ENCODE measurements around the gene OBI1.

OBI1 gene

DNA sequence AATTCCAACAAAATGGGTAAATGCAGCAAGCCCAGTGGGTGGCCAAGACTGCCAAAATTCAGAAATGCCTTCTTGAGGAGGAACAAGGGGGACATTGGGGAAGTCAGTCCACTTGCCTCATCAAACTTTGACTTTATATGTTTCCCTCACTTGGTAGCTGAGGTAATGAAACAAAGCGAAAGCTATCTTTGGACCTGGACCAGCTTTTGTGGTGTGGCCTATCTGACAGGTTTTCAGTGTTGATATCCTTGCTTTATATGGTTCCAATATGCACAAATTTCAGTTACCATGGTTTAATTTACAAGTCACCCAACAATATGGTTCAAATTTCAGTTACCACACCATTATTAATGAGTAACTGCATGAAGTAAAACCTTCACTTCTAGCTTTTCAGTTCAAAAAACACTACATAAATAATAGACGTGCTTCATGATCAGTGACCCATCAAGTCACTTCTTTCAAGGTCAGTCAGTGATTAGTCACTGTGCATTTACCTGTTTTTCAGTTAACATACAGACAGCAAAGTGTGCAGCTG, 38.0 kb downstream of the OBI1 start:
- Mint-ChIP-seq H3K4me3 (no peak overlapping the region), H3K9me3 (no peaks in the 10 kb centered on the region), H3K27ac (no peak overlapping the region), H3K27me3 (ENCODE audit: low read depth) (no peaks in the 10 kb centered on the region), H3K4me1 (ENCODE audit: low read depth) (peaks cover 1% of the 10 kb centered on the region), H3K36me3 (ENCODE audit: low read depth) (peaks cover 24% of the 10 kb centered on the region)

DNA sequence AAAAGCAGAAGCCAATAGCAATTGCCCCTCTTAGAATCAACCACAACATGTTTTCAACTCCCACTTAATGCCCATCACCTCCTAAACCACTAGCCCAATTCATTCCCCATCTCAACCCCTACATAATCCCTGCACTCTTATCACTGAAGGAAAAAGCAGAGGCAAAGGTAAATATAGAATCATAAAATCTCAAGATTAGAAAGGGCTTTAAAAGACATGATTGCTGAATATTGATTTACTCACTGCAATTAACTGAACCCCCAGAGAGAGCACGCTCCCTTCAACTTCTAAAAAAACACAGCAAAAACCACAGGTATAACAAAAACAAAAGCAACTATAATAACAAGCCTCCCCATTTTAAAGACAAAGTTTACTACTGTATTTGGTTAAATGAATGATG, 40.5 kb downstream of the OBI1 start:
- no peaks in the 10 kb centered on the region for H3K27me3 Mint-ChIP-seq (ENCODE audit: low read depth)
- H3K9me3 Mint-ChIP-seq, result no peaks in the 10 kb centered on the region
- peaks cover 36% of the 10 kb centered on the region for H3K36me3 Mint-ChIP-seq (ENCODE audit: low read depth)
- peak overlapping the region; percentile 2 for H3K27ac Mint-ChIP-seq
- H3K4me3 Mint-ChIP-seq, result no peak overlapping the region
- H3K4me1 Mint-ChIP-seq (ENCODE audit: low read depth), result no peaks in the 10 kb centered on the region

DNA sequence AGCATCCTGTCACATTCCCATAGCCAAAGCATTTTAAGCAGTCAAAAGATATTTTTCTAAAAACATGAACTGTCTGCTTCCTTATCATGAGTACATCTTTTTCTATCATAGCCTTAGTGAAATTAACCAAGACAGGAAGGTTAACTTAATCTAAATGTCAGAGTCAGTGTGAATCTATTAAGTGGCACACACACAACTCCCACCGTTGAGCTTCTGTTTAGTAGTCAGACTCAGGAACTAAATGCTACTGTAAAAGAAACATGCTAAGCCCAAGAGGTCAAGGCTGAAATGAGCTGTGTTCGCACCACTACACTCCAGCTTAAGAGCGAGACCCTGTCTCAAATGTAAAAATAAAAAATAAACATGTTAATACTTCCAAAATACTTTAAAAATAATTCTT, 47.9 kb downstream of the OBI1 start:
- Mint-ChIP-seq H3K4me1 (ENCODE audit: low read depth) (peaks cover 11% of the 10 kb centered on the region), H3K27me3 (ENCODE audit: low read depth) (peaks cover 57% of the 10 kb centered on the region)

DNA sequence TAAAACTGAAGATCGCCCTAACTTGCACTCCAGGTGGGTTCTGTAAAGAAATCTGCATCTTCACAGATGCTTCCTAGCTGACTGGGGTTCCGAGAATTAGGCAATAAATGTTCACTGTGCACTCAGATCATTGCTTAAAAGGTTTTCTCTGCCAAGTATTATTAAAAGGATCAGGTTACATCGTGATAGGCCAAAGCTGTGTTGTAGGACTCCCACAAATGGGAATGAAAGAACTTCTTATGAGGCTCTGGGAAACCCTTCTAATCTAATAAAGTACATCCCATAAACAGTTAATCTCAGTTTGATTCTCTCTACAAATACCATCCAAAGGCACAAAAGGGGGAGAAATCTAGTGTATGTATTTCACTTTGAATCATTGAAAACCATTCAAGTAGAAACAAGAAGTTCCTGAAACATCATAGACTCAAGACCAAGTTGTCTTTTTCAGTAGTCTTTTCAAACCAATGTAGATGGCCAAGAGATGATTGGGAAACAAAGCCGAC, 48.5 kb downstream of the OBI1 start:
- H3K27me3 Mint-ChIP-seq (ENCODE audit: low read depth), result peaks cover 63% of the 10 kb centered on the region
- H3K4me1 Mint-ChIP-seq (ENCODE audit: low read depth), result peaks cover 11% of the 10 kb centered on the region
- peaks cover 13% of the 10 kb centered on the region for H3K36me3 Mint-ChIP-seq (ENCODE audit: low read depth)
- H3K4me3 Mint-ChIP-seq, result no peak overlapping the region
- no peaks in the 10 kb centered on the region for H3K9me3 Mint-ChIP-seq
- H3K27ac Mint-ChIP-seq, result peak overlapping the region; percentile 2

More for the DNA sequence above, 47.9 kb downstream of the OBI1 start:
- Mint-ChIP-seq H3K36me3 (ENCODE audit: low read depth) (peaks cover 19% of the 10 kb centered on the region), H3K27ac (no peak overlapping the region), H3K9me3 (no peaks in the 10 kb centered on the region), H3K4me3 (no peak overlapping the region)

DNA sequence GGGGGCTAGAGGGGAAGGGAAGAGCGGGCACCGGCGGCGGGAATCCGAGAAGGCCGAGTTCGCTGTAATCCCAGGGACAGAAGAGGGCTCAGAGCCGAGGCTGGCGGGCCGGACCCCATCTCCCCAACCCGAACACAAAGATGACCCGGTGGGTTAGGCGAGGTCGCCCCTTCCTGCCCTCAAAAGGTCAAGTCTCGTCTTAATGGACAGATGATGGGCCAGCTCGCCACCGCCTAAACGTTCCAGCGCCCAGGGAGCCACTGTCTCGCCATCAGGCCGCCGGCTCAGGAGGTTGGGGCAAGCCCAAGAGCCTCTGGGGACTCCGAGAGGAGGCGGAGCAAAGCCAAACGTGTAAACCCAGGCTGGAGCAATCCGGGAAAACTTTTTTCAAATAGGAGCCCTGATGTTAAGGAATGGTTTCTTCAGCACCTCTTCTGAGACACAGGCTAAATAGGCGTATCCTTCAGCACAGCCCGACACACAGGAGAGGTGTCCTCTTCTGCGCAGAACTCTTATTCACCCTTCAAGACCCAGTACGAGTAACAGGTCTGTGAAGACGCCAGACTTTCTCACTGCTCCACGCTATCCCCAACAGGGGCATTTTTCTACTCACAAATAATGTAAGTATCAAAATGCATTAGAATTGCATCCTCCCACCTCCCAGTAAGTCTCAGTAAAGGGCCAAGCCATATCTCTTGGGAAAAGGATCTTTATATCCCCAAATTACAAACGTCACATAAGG, 49.3 kb downstream of the OBI1 start:
- peaks cover 11% of the 10 kb centered on the region for H3K4me1 Mint-ChIP-seq (ENCODE audit: low read depth)
- peak overlapping the region; percentile 71 for H3K4me3 Mint-ChIP-seq
- peaks cover 71% of the 10 kb centered on the region for H3K27me3 Mint-ChIP-seq (ENCODE audit: low read depth)
- H3K27ac Mint-ChIP-seq, result peak overlapping the region; percentile 2
- H3K9me3 Mint-ChIP-seq, result no peaks in the 10 kb centered on the region
- peaks cover 7% of the 10 kb centered on the region for H3K36me3 Mint-ChIP-seq (ENCODE audit: low read depth)

DNA sequence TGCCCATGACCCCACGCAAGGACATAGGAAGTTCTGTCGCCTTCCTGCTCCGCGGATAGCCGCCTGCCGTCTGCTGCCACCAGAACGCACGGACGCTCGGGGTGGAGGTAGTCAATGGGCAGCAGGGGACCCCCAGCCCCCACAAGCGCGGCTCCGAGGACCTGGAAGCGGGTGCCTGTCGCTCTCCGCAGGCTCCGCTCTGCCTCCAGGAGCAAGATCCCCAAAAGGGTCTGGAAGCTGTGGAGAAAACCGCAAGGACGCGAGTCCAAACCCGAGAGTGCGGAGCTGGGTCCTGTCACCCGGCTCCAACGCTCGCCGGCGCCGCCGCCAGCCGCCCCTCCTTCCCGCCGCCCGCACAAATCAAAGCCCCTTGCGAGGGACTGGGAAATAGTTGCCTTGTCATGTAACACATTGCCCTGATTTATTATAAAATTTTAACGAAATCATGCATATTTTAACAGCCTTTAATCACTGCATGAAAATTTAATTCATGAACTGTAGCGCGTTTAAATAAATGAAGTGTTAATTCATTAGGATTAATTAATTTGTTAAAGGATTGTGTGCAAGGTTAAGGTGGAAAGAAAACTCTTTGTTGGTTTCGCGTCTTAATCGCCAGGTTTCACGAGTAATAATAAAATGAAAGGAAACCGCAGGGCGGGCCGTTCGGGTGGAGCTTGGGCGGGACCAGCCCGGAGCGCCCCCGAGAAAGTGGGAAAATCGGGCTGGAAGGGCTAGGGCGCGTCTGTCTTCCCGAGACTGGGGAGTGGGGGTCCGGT, 50.1 kb downstream of the OBI1 start:
- H3K27ac Mint-ChIP-seq, result no peak overlapping the region
- peaks cover 79% of the 10 kb centered on the region for H3K27me3 Mint-ChIP-seq (ENCODE audit: low read depth)
- peaks cover 16% of the 10 kb centered on the region for H3K4me1 Mint-ChIP-seq (ENCODE audit: low read depth)
- peak overlapping the region; percentile 71 for H3K4me3 Mint-ChIP-seq
- no peaks in the 10 kb centered on the region for H3K9me3 Mint-ChIP-seq
- H3K36me3 Mint-ChIP-seq (ENCODE audit: low read depth), result peaks cover 4% of the 10 kb centered on the region

DNA sequence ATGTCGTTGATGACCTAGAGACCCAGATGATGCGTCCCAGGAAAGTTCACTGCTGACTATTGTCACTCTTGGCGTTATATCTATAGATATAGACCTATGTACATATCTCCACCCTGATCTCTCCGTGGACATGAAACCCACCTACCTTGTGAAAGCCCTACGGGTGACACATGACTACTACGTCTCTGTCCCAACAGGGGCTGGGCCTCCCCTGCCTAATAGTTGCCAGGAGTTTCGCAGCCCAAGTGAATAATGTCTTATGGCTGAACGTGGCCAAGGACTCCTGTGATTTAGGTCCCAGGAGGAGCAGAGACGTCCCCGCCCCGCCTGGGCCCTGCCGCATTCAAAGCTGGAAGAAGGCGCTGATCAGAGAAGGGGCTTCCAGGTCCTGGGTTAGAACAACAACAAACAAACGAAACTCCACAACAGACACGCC, 50.7 kb downstream of the OBI1 start:
- H3K9me3 Mint-ChIP-seq, result no peaks in the 10 kb centered on the region
- peaks cover 85% of the 10 kb centered on the region for H3K27me3 Mint-ChIP-seq (ENCODE audit: low read depth)
- peaks cover 4% of the 10 kb centered on the region for H3K36me3 Mint-ChIP-seq (ENCODE audit: low read depth)
- H3K27ac Mint-ChIP-seq, result no peak overlapping the region
- H3K4me3 Mint-ChIP-seq, result peak overlapping the region; percentile 61
- peaks cover 17% of the 10 kb centered on the region for H3K4me1 Mint-ChIP-seq (ENCODE audit: low read depth)

DNA sequence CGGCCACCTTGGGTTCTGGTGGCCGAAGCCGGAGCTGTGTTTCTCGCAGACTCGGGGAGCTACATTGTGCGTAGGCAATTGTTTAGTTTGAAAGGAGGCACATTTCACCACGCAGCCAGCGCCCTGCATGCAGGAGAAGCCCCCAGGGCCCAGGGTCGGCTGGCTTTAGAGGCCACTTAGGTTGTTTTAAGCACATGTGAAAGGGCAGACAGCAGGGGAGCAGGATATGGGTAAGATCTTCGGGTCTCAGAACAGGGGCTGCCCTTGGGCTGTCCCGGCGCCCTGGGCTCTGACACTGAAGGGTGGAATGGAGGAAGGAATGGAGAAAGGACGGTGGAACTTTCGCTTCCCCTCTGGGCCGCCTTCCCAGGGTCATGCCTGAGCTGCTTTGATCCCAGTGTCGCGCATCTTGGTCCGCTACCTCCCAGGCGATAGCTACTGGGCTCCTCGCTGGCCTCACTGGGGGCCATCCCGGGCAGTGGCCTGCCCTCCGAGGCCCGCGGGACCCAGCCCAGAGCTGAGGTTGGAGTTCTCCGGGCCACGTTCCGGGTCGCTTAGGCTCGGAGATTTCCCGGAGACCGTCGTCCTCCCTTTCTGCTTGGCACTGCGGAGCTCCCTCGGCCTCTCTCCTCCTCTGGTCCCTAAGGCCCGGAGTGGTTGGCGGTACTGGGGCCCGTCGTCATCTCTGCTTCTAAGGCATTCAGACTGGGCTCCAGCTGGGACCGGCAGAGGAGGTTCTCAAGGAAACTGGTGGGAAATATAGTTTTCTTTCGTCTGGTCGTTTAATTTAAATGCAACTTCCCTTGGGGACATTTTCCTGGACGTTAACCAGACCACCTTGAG, 51.3 kb downstream of the OBI1 start:
- peaks cover 88% of the 10 kb centered on the region for H3K27me3 Mint-ChIP-seq (ENCODE audit: low read depth)
- peaks cover 19% of the 10 kb centered on the region for H3K4me1 Mint-ChIP-seq (ENCODE audit: low read depth)
- H3K9me3 Mint-ChIP-seq, result no peaks in the 10 kb centered on the region
- peaks cover 5% of the 10 kb centered on the region for H3K36me3 Mint-ChIP-seq (ENCODE audit: low read depth)
- H3K27ac Mint-ChIP-seq, result no peak overlapping the region
- H3K4me3 Mint-ChIP-seq, result no peak overlapping the region

DNA sequence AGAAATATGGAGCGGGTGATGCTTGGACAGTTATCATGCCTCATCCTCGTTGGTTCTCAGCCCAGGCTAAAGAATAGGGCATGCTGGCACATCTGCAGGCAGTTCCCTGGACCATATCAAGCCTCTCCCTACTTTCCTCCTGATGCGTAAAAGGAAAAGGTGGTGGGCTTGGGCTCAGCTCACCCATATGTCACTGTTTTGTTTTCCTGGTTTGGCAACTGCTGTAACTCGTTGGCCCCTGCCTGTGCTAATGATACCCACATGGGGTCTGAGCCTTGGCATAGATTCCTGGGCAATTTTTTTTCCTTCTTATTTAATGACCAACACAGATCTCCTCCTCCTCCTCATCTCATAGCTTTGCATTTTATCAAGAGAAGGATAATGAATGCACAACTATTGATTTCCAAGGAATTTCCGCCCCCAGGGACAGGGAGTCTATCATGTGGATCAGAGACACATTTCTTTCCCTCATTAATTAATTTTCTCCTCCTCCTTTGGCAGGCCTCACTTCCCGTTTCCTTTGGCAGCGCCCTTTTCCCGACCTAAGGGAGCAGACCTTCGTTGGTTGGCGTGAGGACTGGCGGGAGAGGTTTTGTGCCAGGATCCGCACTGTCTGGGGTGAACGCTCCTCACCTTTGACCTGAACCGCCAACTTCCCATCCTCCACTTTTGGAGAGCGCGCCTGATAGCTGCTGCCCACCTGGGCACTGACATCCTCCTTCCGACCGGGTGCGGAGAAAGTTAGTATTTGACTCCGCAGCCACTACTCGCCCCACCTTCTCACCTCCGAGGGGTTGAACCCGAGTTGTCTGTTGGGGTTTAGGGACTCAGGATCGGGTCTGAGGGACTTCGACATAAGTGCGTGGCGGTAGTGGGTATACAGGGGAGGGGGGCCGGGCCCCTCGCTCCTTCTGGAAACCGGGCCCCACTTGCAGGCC, 52.2 kb downstream of the OBI1 start:
- peaks cover 23% of the 10 kb centered on the region for H3K4me1 Mint-ChIP-seq (ENCODE audit: low read depth)
- peaks cover 9% of the 10 kb centered on the region for H3K36me3 Mint-ChIP-seq (ENCODE audit: low read depth)
- H3K27me3 Mint-ChIP-seq (ENCODE audit: low read depth), result peaks cover 91% of the 10 kb centered on the region
- no peaks in the 10 kb centered on the region for H3K9me3 Mint-ChIP-seq
- no peak overlapping the region for H3K4me3 Mint-ChIP-seq
- no peak overlapping the region for H3K27ac Mint-ChIP-seq

DNA sequence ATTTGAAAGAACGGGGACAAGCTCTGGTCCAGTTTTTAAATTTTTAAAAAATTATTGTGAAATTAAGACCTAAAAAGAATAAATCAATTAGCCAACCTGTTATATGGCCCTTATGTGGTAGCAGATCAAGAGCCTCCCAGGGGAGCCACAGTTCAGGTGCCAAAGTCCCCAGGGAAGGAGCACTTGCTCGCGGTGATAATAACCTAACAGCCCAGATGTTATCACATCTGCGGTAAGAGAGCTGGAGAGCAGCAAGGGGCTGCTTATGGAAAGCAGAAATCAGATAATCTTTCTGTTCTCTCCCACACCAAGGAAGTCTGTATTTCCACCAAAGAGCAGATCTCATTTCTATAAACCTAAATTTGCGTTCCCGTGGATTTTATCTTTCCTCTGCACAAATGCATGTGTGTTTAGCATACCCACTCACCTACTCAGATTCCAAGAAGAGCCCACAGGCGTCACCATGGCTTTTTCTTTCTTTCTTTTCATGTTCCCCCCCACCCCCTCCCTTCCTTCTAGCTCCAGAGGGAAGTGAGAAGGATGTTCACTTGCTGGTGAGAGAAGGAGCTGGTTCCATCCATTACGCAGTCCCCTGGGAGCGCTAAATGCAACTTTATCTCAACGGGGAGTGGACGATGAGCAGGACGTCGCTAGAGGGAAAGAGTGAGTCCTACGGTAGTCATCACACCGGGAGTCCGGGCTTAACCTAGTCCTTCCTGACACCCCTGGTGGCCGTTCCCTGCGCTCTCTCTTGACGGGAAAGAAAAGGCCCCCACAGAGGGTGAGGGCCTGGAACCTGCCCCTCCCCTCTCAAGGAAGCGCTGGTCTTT, 54.0 kb downstream of the OBI1 start:
- Mint-ChIP-seq H3K4me3 (no peak overlapping the region), H3K27me3 (ENCODE audit: low read depth) (peaks cover 90% of the 10 kb centered on the region), H3K36me3 (ENCODE audit: low read depth) (peaks cover 11% of the 10 kb centered on the region), H3K27ac (no peak overlapping the region), H3K4me1 (ENCODE audit: low read depth) (peaks cover 33% of the 10 kb centered on the region), H3K9me3 (peaks cover 3% of the 10 kb centered on the region)

DNA sequence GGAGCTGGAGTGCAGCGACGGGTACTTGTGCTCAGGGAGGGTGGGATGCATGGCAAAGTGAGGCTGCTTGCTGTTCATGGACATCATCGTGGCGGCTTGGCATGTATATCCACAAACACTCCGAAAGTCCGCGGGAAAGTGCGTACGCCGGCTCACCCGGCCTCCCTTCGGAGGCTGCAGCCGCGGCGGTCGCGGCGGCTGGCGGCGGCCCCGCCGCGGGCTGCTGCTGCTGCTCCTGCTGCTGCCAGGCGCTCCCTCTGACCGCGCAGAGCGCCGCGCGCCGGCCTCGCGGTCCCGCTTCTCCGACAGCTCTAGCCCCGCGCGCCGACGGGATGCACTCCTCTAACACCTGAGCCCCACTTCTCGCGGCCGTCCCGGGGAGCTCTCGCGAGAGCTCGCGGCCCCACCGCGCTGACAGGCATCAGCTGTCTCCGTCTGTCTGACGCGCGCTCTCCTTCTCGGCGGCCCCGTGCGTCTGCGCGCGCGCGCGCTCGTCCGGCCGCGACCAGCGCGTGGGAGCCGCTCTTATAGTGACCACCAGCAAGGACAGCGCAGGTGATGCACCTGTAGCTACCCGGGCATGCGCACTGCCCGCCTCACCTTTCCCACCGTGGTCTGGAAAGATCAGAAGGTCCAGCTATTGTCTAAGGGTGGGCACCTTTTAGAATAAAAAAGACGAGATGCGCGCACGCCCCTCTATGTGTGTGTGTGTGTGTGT, 55.6 kb downstream of the OBI1 start, which contains the start of gene POU4F1:
Gene POU4F1, minus strand, starts transcription at position 313 of the 718 bp plus-strand sequence. Its CDS starts 226 bp downstream, at position 87.
- H3K9me3 Mint-ChIP-seq, result peaks cover 5% of the 10 kb centered on the region
- H3K36me3 Mint-ChIP-seq (ENCODE audit: low read depth), result peaks cover 11% of the 10 kb centered on the region
- H3K27me3 Mint-ChIP-seq (ENCODE audit: low read depth), result peaks cover 91% of the 10 kb centered on the region
- H3K4me3 Mint-ChIP-seq, result peak within 1 kb of the TSS; percentile 80
- peaks cover 36% of the 10 kb centered on the region for H3K4me1 Mint-ChIP-seq (ENCODE audit: low read depth)
- H3K27ac Mint-ChIP-seq, result peak within 1 kb of the TSS; percentile 76

DNA sequence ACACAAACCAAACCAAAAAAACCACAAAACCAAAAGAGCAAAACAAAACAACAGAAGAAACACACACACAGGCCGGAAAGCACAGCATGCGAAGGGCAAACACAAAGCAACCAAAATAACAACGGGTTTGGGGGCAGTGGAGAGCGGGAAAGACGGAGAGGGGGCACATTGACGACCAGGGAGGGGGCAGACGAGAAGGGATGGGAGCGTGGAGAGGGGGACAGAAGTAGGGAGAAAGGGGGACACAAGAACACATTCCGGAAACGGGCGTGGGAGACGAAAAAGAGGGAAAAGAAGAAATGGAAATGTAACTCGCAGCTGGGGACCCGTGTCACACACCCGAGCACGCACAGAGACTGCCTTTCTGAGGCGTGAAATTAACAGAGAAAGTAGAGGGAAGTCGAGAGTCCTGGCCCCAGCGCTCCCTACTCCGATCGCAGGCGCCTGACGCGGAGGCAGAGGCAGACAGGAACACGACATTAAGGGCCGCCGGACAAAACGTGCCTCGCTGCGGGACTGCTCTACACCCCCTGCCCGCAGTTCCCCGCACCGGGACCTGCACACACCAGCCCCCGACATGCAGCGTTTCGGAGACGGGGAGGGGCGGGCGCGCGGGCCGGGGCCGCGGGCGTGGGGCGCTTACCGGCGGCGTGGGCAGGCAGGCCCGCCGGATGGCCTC, 56.3 kb downstream of the OBI1 start:
- peak overlapping the region; percentile 80 for H3K4me3 Mint-ChIP-seq
- peaks cover 90% of the 10 kb centered on the region for H3K27me3 Mint-ChIP-seq (ENCODE audit: low read depth)
- peak overlapping the region; percentile 76 for H3K27ac Mint-ChIP-seq
- peaks cover 8% of the 10 kb centered on the region for H3K36me3 Mint-ChIP-seq (ENCODE audit: low read depth)
- peaks cover 5% of the 10 kb centered on the region for H3K9me3 Mint-ChIP-seq
- peaks cover 33% of the 10 kb centered on the region for H3K4me1 Mint-ChIP-seq (ENCODE audit: low read depth)
